NCI-H2107 treated with DMSO at 0.1 percent for 48 hours (cell line): ENCODE results near the gene TSSC4.

ENCODE experiments used
- DNase-seq: peaks from one replicate; lab custom pipeline; 2025; ENCODE audit not compliant: unreplicated experiment; lab: John Stamatoyannopoulos, UW

TSSC4 gene

DNA sequence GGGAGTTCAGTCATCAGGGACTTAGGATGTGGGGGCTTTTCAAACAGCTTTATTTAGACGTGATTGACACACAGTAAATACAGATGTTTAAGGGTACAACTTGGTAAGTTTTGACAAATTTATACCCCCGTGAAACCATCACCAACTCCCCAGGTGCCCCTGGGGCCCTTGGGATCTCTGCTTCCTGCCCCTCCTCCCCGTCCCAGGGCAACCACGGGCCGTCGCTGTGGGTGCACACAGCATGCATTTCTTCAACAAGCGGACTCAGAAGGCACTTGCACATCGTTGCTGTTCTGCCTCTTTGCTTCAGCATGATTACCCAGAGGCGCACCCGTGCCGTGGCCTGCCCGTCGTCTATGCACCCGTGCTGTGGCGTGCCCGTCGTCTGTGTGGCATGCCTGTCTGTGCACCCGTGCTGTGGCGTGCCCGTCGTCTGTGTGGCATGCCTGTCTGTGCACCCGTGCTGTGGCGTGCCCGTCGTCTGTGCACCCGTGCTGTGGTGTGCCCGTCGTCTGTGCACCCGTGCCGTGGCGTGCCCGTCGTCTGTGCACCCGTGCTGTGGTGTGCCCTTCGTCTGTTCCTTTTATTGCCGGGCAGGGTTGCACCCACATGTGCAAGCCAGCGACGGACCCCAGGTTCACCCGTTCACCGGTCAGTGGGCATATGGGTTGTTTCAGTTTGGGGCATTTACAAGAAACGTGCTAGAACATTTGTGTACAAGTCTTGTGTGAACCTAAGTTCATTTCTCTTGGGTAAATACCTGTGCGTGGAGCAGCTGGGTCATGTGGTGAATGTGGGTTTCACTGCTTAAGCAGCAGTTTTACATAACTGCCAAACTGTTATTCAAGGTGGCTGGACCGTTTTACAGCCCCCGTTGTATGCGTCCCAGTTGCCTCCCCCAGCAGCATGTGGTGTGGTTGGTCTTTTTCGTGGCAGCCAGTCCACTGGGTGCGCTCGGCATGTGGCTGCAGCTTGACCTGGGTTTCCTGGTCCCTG, 15.1 kb upstream of the TSSC4 start:
- DNase-seq = no peak

- no peak for DNase-seq
Observed at GRCh38 chr11:2386591-2386990, 14.0 kb upstream of the TSSC4 start.

- DNase-seq = no peak
Observed at GRCh38 chr11:2387266-2387987, 13.1 kb upstream of the TSSC4 start.

DNA sequence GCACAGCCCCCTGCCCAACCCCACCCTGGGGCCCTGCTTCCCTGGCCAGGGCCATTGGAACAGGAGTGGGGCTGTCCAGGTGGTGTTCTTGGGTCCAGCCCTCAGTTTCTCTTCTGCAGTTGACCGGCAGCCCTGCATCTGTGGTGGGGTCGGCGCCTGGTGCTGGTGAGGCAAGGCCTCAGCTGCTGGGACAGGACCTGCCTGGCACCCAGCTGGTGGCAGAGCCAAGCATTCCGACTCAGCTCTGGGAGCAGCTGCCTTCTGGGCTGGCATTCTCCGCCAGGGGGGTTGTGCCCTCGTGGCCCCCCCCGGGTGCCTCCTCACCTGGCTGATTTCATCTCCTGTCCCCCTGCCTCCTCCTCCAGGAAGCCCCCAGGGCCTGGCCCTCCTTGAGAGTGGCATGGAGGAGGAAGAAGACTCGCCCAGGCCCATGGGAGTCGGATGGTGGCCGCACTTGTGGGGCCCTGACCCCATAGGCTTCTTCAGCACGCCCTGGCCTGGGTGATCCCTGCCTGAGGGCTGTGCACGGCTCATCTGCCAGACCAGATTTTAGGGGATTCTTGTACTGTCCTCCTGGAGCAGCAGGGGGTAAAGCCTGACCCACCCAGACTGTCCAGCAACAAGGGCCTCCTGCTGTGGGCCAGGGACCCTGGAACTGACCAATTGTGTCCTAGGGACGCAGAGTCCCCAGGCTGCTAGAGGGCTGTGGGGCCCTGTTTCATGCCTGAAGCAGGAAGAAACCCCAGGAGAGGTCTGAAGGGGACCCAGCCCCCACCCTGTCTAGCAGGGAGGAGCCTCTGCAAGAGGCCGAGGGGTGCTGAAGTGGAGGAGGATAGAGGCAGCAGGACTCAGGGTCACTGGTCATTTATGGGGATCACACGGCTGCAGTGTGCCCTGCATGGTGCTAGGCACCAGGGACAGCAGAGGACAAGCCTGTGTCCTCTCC, 11.8 kb upstream of the TSSC4 start:
- no peak for DNase-seq

- no peak for DNase-seq
Observed at GRCh38 chr11:2389377-2390026, 11.0 kb upstream of the TSSC4 start.

DNA sequence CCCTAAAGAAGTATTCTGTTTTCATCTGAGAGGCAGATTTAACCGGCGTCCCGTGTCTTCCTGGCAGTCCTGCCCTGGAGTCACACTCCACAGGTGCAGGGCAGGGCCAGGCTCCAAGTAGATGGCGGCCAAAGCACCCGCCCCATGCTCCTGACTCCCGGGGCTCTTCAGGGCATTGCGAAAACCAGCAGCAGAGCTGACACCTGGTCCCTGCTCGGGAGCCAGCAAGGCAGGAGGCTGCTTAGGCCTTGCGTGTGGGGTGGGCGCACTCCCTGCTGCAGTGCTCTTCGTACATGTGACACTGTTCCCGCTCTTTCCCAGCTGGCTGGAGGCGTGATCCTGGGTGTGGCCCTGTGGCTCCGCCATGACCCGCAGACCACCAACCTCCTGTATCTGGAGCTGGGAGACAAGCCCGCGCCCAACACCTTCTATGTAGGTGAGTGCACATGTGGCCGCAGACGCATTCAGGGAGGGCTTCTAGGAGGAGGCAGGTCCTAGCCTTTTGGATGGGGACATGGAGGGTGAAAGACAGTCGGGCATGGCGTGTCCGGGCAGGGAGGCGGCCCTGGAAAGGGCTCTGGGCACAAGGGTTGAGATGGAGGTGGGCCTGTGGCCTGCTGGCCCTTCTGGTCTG, 10.3 kb upstream of the TSSC4 start:
- DNase-seq = no peak

- DNase-seq = no peak
Observed at GRCh38 chr11:2390725-2391151, 9.8 kb upstream of the TSSC4 start.

DNA sequence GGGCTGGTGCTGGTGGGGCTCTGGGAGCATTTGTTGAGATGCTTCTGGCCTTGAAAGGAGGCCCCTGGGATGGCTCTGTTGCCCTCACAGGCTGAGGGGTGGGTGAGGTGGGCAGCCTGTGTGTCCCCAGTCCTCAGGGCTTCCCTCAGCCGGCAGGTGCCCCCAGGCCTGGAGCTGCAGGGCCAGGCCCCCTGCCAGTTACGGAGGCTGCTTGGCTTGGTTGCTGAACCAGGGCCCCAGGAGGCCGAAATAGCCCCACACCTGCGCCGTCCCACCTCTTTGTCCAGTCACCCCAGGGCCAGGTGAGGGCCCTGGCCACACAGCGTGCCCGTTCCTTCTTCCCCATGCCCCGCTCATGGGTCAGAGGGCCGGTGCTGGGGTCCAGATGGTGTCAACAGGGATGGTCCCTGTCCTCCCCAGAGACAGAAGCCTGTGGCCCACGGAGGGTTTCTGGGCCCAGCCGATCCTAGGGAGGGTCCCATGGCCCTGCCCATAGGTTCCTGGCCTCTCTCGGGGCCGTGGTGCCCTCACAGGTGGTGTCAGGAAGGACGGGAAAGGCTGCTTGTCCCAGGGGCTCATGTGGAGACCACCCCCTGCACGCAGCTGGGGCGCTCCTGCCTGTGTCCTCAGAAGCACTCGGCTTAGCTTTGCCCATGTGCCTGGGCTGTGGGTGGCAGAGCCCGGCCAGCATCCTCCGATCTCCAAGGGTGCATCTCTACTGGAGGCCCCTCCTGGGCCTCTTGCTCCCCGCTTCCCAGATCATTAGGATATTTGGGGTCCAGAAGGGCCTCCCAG, 9.2 kb upstream of the TSSC4 start:
- no peak for DNase-seq

- no peak for DNase-seq
Observed at GRCh38 chr11:2392241-2392959, 8.2 kb upstream of the TSSC4 start.

GRCh38 chr11:2393111-2393868, 7.3 kb upstream of the TSSC4 start:
- no peak for DNase-seq

- DNase-seq = no peak
Observed at GRCh38 chr11:2393941-2394817, 6.4 kb upstream of the TSSC4 start.

- no peak for DNase-seq
Observed at GRCh38 chr11:2394818-2395105, 5.8 kb upstream of the TSSC4 start.

DNA sequence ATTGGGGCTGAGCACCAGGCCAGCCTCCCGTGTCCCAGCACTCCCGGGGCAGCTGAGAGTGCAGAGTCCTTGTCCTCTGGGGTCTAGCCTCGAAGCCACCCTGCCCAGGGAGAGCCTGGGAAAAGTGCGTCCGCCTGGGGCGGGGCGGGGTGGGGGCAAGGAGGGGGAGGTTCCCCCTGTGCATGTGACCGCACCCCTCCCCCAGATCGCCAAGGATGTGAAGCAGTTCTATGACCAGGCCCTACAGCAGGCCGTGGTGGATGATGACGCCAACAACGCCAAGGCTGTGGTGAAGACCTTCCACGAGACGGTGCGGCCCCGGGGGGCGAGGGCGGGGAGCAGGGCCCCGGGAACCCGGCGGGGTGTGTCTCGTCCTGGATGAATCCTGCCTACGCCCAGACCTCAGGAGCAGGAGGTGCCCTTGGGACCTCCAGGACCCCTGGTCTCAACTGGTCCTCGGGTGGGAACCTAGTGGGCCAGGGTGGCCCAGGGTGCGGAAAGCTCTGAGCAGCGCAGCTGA, 5.3 kb upstream of the TSSC4 start:
- no peak for DNase-seq

DNA sequence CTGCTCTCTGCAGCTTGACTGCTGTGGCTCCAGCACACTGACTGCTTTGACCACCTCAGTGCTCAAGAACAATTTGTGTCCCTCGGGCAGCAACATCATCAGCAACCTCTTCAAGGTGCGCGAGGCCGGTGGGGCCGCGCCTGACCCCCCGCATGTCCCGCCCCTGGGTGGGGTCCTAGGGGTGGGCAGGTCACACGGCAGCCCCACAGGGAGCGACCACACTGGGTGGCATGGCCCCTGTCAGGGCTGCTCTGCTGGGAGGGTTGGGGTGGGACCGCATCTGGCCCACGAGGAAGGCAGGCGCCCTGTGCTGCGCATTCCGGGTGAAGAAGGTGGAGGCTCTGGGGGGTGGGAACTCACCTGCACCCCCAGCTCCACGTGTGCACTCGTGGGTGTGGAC, 4.7 kb upstream of the TSSC4 start:
- no peak for DNase-seq

DNA sequence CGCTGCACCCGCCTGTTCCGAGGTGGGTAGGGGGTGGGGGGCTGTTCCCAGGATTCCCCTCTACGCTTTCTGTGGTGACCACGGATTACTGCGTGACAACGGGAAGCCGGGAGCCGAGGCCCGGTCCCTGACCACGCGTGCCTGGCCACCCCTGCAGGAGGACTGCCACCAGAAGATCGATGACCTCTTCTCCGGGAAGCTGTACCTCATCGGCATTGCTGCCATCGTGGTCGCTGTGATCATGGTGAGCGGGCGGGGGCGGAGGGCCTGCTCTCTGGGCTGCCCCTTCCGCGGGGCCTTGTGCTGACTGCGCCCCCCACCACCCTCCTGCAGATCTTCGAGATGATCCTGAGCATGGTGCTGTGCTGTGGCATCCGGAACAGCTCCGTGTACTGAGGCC, 4.1 kb upstream of the TSSC4 start:
- DNase-seq = no peak

DNA sequence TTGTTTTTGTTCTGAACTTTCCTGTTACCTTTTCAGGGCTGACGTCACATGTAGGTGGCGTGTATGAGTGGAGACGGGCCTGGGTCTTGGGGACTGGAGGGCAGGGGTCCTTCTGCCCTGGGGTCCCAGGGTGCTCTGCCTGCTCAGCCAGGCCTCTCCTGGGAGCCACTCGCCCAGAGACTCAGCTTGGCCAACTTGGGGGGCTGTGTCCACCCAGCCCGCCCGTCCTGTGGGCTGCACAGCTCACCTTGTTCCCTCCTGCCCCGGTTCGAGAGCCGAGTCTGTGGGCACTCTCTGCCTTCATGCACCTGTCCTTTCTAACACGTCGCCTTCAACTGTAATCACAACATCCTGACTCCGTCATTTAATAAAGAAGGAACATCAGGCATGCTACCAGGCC, 3.5 kb upstream of the TSSC4 start:
- no peak for DNase-seq
